Astrocyte (in vitro differentiated cells and primary cell): Measurements from ENCODE around the gene TLE7.

Experiments
- CTCF ChIP-seq: IDR thresholded peaks from 2 replicates; pipeline ENCODE4 v1.5.1; 2011; ENCODE audit warnings: low read depth, mild to moderate bottlenecking, inconsistent platforms, low read length, moderate library complexity; ENCODE audit not compliant: insufficient read depth
- EZH2 ChIP-seq: IDR thresholded peaks from 2 replicates; pipeline ENCODE4 v1.6.1; 2012; ENCODE audit warnings: mild to moderate bottlenecking, low read length, inconsistent platforms; ENCODE audit not compliant: insufficient read depth

DNA sequence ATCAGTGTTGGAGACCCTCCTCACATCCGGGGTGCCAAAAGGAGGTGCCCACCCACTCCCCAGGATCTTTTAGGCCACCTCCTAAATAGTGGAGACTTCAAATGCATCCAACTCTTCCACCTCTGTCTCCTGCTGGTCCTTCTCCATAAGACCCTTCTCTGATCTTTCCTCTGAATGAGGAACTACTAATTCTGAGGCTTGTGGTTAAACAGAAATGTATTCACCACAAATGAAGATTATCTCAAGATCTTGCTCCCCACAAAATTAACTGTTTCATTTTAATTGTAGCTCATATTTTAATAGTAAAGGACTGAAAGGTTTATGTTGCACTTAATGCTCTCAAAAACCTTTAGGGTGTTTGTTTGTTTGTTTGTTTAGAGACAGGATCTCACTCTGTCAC is 34.1 kb downstream of the TLE7 start:
- TF ChIP-seq CTCF: no peak
- TF ChIP-seq EZH2: no peak
